HG02678 (cell line): ENCODE measurements around the gene CDKL4.
"Not testable (repeated sequence)": the region's sequence is repeated elsewhere in the genome, so short reads cannot be mapped to it uniquely, and the experiment has no call there.

ENCODE experiments used
- ATAC-seq: cut with Tn5 transposase; IDR thresholded peaks from one replicate; pipeline ENCODE4 v1.9.1; 2021; ENCODE audit warnings: mild to moderate bottlenecking, moderate library complexity; ENCODE audit not compliant: unreplicated experiment

Gene CDKL4

GRCh38 chr2:39145906-39146421 lies 97.8 kb downstream of the CDKL4 start:
- ATAC-seq = no peak

DNA sequence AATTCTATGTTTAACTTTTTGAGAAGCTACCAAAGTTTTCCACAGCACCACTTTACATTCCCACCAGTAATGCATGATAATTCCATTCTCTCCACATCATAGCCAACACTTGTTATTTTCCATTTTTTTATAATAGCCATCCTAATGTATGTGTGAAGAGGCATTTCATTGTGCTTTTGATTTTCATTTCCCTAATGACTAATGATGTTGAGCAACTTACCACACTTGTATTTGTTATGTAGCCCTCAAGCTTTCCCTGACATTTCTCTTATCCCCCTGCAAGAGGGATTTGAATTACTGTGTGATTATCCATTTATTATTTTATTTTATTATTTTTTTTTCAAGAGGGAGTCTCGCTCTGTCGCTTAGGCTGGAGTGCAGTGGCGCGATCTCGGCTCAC lies 99.4 kb downstream of the CDKL4 start:
- no peak for ATAC-seq

DNA sequence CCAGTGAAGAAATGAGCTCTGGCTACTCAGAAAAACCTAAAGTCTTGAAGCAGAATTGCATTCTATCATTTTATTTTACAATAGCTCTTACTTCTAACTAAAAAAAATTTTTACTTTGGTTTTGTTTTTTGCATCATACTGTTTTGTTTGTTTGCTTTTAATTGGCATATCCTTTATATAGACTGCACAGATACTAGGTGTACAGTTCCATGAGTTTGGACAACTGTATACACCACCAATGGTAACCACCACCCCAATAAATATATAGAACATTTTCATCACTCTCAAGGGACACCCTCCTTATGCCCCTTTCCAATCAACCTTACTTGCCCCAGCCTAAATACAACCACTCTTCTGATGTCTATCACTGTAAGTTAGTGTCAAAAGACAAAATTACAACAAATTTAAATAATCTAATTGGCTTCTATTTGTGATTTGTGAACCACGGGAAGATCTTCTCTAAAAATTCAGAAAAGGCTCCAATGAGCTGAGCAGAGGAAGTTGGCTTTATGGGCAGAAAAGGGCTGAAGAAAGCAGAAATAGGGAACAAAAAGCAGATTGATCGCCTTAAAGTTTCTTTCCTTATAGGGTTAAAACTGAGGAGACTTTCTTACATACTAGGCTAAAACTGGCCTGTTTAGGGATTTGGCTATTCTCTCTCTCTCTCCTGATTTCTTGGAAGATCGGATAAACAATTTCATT lies 100.7 kb downstream of the CDKL4 start:
- no peak for ATAC-seq

DNA sequence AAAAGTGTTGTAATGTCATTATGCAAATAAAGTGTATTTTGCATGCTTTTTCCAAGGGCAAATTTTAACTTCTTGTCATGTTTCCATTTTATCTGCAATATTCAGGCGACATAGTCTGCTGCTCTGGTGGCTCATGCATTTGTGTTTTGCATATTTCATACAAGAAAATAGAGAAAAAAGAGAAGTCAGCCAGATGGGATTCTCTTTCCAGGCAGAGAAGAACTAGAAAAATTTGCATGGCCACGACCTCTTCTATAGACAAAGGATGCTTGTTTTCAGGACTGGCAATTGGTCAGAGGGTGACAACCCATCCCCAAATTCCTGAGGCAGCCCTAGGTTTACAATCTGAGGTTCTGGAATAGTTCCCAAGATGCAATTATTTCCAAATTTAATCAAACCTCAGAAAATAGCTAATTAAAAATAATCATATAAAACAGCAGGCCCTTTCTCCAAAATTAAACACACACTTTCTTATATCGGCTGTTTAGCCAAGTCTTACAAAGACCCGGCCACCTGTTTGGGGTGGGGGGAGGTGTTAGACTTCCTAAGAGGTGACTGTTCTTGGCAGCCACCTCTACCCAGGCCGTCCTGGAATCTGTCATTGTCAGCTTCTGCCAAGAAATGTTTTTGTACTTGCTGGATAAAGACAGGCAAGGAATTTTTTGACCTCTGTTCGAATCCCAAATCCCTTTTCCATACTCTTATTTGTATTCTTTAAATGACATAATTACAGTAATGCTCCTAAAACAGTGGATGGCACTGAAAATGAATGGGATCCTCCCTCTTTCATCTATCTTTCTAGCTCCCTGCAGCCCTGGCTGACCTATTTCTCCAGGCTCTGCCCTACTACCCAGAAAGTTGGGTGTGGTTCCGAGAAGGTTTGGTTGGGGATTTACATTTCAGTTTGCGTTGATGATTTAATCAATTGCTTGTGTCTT lies 102.2 kb downstream of the CDKL4 start:
- peak; percentile 62 for ATAC-seq

- not testable (repeated sequence) for ATAC-seq
Measured at GRCh38 chr2:39140948-39141333, 102.8 kb downstream of the CDKL4 start.

- no peak for ATAC-seq
Measured at GRCh38 chr2:39140322-39140847, 103.4 kb downstream of the CDKL4 start.

- no peak for ATAC-seq
Measured at GRCh38 chr2:39139511-39140237, 104.1 kb downstream of the CDKL4 start.

- no peak for ATAC-seq
Measured at GRCh38 chr2:39138837-39139211, 104.9 kb downstream of the CDKL4 start.

- not testable (repeated sequence) for ATAC-seq
Measured at GRCh38 chr2:39138187-39138836, 105.5 kb downstream of the CDKL4 start.

- ATAC-seq = no peak
Measured at GRCh38 chr2:39136799-39137198, 107.0 kb downstream of the CDKL4 start.

- no peak for ATAC-seq
Measured at GRCh38 chr2:39135690-39136259, 108.0 kb downstream of the CDKL4 start.

DNA sequence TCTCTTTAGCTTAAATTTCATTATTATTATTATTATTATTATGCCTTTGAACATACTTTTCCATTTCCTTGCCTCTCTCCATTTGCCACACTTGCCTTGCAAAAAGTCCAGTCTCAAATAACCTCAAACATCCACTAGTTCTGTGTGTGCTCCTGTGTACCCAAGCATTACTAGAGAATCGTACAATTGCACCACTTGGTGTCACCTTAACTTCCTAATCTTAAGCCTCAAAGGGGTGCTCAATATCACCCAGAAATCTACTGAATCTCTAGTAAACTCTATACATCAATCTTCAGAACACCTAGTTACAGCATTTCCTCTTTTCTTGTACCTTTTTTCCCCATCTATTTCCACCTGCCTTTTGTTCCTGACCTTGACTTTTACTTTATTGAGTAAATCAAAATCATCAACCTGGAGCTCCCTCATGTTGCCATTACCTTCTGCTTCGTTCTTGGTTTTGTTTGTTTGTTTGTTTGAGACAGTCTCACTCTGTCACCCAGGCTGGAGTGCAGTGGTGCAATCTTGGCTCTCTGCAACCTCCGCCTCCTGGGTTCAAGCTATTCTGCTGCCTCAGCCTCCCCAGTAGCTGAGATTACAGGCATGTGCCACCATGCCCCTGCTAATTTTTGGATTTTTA lies 110.4 kb downstream of the CDKL4 start:
- ATAC-seq = no peak

- ATAC-seq = peak; percentile 53
Measured at GRCh38 chr2:39128919-39129391, 114.8 kb downstream of the CDKL4 start.

DNA sequence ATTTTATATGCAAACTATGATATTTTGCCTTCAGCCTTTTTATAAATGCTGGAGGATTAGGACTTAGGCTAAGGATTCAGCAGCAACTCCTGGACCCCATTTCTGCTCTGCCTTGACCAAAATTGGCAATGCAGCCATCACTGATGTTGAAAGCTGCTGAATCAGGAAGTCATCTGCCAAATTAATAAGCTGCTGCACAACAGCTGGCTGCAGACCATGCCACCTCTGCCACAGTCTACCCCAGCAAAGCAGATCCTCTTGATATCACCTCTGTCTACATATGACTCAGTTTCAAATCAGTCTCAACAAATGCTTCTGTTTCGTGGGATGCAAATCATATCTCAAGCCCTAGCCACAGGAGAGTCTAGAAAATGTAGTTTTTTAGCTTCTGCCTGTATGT lies 115.8 kb downstream of the CDKL4 start:
- ATAC-seq = peak; percentile 42
